PC-9 (cell line): ENCODE measurements around the gene MAST4. TPM values are rescaled to one million over a fixed set of nuclear protein-coding genes. Genes with fewer than 3 reads are reported as not detected.

Experiments used
- BruUV-seq: library from RNA; stranded (reverse); fragments of 400-500 nt; replicated peaks from 2 replicates; lab custom pipeline; 2021; lab: Mats Ljungman, UMichigan
- CTCF ChIA-PET: fragments of 300-600 bp; sonication (Branson Sonifier 250); formaldehyde crosslinking; loops from one replicate; lab custom pipeline; 2022; ENCODE audit warnings: antibody characterized with exemption; lab: Charles Lee
- POLR2A ChIA-PET: fragments of 300-600 bp; sonication (Branson Sonifier 250); formaldehyde crosslinking; loops from one replicate; lab custom pipeline; 2022; ENCODE audit warnings: antibody characterized with exemption; ENCODE audit not compliant: unreplicated experiment; lab: Charles Lee
- DNase-seq, 2 experiments: peaks; one replicate each; pipeline versions ENCODE4 v3.0.0 to v3.0.0-alpha.2; 2015 to 2022; ENCODE audit warnings: mixed read lengths in 1 of 2
- H2AFZ ChIP-seq: fragments of 200-600 bp; sonication (generic); 2 replicates; pipeline ENCODE4 v1.8.1; 2017; ENCODE audit warnings: antibody characterized with exemption
- H3F3A ChIP-seq: fragments of 200-600 bp; sonication (generic); 2 replicates; pipeline ENCODE4 v1.8.1; 2017; ENCODE audit warnings: antibody characterized with exemption, mild to moderate bottlenecking, low read depth; ENCODE audit not compliant: insufficient read depth
- H3K27ac ChIP-seq: fragments of 200-600 bp; sonication (generic); 2 replicates; pipeline ENCODE4 v1.6.1; 2016; ENCODE audit warnings: mixed run types
- H3K27me3 ChIP-seq: fragments of 200-600 bp; sonication (generic); 2 replicates; pipeline ENCODE4 v1.6.1; 2016; ENCODE audit warnings: low read depth, mixed run types; ENCODE audit not compliant: insufficient read depth
- H3K36me3 ChIP-seq: fragments of 200-600 bp; sonication (generic); 2 replicates; pipeline ENCODE4 v1.6.1; 2016; ENCODE audit warnings: low read depth, mixed run types
- H3K4me1 ChIP-seq: fragments of 200-600 bp; sonication (generic); replicated peaks from 2 replicates; pipeline ENCODE4 v1.6.1; 2016; ENCODE audit warnings: mixed run types; ENCODE audit not compliant: insufficient read depth
- H3K4me2 ChIP-seq: fragments of 200-600 bp; sonication (generic); 2 replicates; pipeline ENCODE4 v1.6.1; 2017; ENCODE audit warnings: mixed run types
- H3K4me3 ChIP-seq: fragments of 200-600 bp; sonication (generic); 2 replicates; pipeline ENCODE4 v1.6.1; 2016; ENCODE audit warnings: mixed run types
- H3K79me2 ChIP-seq: fragments of 200-600 bp; sonication (generic); 2 replicates; pipeline ENCODE4 v1.6.1; 2017; ENCODE audit warnings: low read depth, mixed run types
- H3K9me2 ChIP-seq: fragments of 200-600 bp; sonication (generic); 2 replicates; pipeline ENCODE4 v1.8.1; 2017; ENCODE audit warnings: mild to moderate bottlenecking; ENCODE audit not compliant: insufficient read depth
- H3K9me3 ChIP-seq: fragments of 200-600 bp; sonication (generic); 2 replicates; pipeline ENCODE4 v1.8.1; 2016; ENCODE audit warnings: low read depth; ENCODE audit not compliant: insufficient read depth
- H4K20me1 ChIP-seq: fragments of 200-600 bp; sonication (generic); 2 replicates; pipeline ENCODE4 v1.8.1; 2017; ENCODE audit not compliant: insufficient read depth
- CTCF ChIP-seq: fragments of 200-600 bp; sonication (generic); conservative IDR thresholded peaks from 2 replicates; pipeline ENCODE4 v1.6.1; 2017; ENCODE audit warnings: mixed run types, antibody characterized with exemption, mild to moderate bottlenecking, moderate library complexity
- EZH2 ChIP-seq: fragments of 200-600 bp; sonication (generic); IDR thresholded peaks from 2 replicates; pipeline ENCODE4 v1.8.0; 2017; ENCODE audit warnings: antibody characterized with exemption, low read depth
- intact Hi-C: fragments of 100-400 bp; cut with micrococcal nuclease; formaldehyde crosslinking; loops from one replicate; pipeline ENCODE4 v1.10.0; 2022; ENCODE audit not compliant: unreplicated experiment
- total RNA-seq: library from RNA; stranded (reverse); gene quantifications from 2 replicates; pipeline ENCODE4 v1.2.3, GENCODE V29; 2021

Gene MAST4
- total RNA-seq, 1 experiment from 2014 or later, result 19.3 TPM

- Histone ChIP-seq H4K20me1 (no peaks in the 10 kb centered on the region), H3K27ac (no peak overlapping the region), H3K4me1 (no peaks in the 10 kb centered on the region), H3K79me2 (no peaks in the 10 kb centered on the region), H3K9me3 (no peaks in the 10 kb centered on the region), H3K27me3 (no peaks in the 10 kb centered on the region), H3K36me3 (no peaks in the 10 kb centered on the region), H2AFZ (no peak overlapping the region), H3K9me2 (no peaks in the 10 kb centered on the region), H3K4me2 (no peak overlapping the region), H3K4me3 (no peak overlapping the region), H3F3A (no peaks in the 10 kb centered on the region)
- ChIA-PET POLR2A (no interaction called here), CTCF (interaction anchor here (0.5 kb wide), 1 partner anchor 469 kb away, joined by 7 read pairs; no protein-coding TSS in a partner anchor)
- TF ChIP-seq CTCF (no peak), EZH2 (no peak)
- intact Hi-C loops, result no loop called here
- DNase-seq, result no peak
- no TSS peak for BruUV-seq
These were observed 44.2 kb upstream of the MAST4 start for GRCh38 chr5:66551945-66552344.

GRCh38 chr5:66553368-66553912 lies 42.8 kb upstream of the MAST4 start:
- Histone ChIP-seq H4K20me1 (no peaks in the 10 kb centered on the region), H2AFZ (no peak overlapping the region), H3K4me2 (no peak overlapping the region), H3K79me2 (no peaks in the 10 kb centered on the region), H3K9me2 (no peaks in the 10 kb centered on the region), H3K4me1 (no peaks in the 10 kb centered on the region), H3K27ac (no peak overlapping the region), H3K27me3 (no peaks in the 10 kb centered on the region), H3F3A (no peaks in the 10 kb centered on the region), H3K9me3 (no peaks in the 10 kb centered on the region), H3K4me3 (no peak overlapping the region), H3K36me3 (no peaks in the 10 kb centered on the region)
- no TSS peak for BruUV-seq
- POLR2A ChIA-PET, result no interaction called here
- TF ChIP-seq CTCF (no peak), EZH2 (no peak)
- CTCF ChIA-PET, result no interaction called here
- intact Hi-C loops, result no loop called here
- DNase-seq, result no peak

- no peak overlapping the region for H3K4me3 ChIP-seq
- ChIA-PET CTCF (no interaction called here), POLR2A (no interaction called here)
- no peaks in the 10 kb centered on the region for H3K36me3 ChIP-seq
- H3K27me3 ChIP-seq, result no peaks in the 10 kb centered on the region
- H3K4me1 ChIP-seq, result no peaks in the 10 kb centered on the region
- no peaks in the 10 kb centered on the region for H3K79me2 ChIP-seq
- no peak overlapping the region for H2AFZ ChIP-seq
- intact Hi-C loops, result no loop called here
- H3K27ac ChIP-seq, result no peak overlapping the region
- peak overlapping the region; percentile 13; the same call in 1 of the 2 replicates for H3K4me2 ChIP-seq
- H3K9me3 ChIP-seq, result no peaks in the 10 kb centered on the region
- TF ChIP-seq CTCF (no peak), EZH2 (no peak)
- no TSS peak for BruUV-seq
- H4K20me1 ChIP-seq, result no peaks in the 10 kb centered on the region
- no peaks in the 10 kb centered on the region for H3F3A ChIP-seq
- DNase-seq, result peak in 1 of 2 experiments; percentile 49
- H3K9me2 ChIP-seq, result no peaks in the 10 kb centered on the region
These were observed 42.1 kb upstream of the MAST4 start for GRCh38 chr5:66553916-66554575.
